ENCODE measurements around the gene DDX19B. TPM values are rescaled to one million over a fixed set of nuclear protein-coding genes. Genes with fewer than 3 reads are reported as not detected.
"Not testable (repeated sequence)": the region's sequence is repeated elsewhere in the genome, so short reads cannot be mapped to it uniquely, and the experiment has no call there.

Gene DDX19B
- polyA plus RNA-seq, 3 donors = 33.0 to 36.4 (median 33.9) TPM

GRCh38 chr16:70267922-70268321 lies 31.1 kb upstream of the DDX19B start:
- DNase-seq (ENCODE audit: extremely low read depth in 1 of 11, low read depth in 9 of 11, low spot score in 4 of 11) = not testable (repeated sequence)

GRCh38 chr16:70269471-70269870 lies 29.5 kb upstream of the DDX19B start:
- DNase-seq (ENCODE audit: extremely low read depth in 1 of 11, low read depth in 9 of 11, low spot score in 4 of 11) = no peak

GRCh38 chr16:70270176-70270575 lies 28.8 kb upstream of the DDX19B start:
- DNase-seq (ENCODE audit: extremely low read depth in 1 of 11, low read depth in 9 of 11, low spot score in 4 of 11) = no peak

DNA sequence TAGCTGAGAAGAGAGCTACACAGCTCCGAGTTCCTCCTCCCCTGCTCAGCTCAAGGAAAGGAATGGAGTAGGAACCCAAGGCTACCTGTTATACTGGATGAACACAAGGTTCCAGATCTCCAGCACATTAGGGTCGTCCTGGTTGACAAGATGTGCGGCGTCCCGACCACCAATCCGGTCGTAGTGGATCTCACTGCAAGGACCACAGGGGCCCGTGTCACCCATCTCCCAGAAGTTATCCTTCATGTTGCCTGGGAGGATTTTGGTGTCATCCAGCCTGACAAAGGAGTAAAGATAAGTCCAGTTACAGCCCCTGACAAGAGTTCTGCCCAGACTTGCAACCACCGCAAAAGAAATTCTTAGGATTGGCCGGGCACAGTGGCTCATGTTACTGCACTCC lies 27.3 kb upstream of the DDX19B start:
- DNase-seq (ENCODE audit: extremely low read depth in 1 of 11, low read depth in 9 of 11, low spot score in 4 of 11) = no peak

GRCh38 chr16:70276392-70276791 lies 22.6 kb upstream of the DDX19B start:
- no peak for DNase-seq (ENCODE audit: extremely low read depth in 1 of 11, low read depth in 9 of 11, low spot score in 4 of 11)

DNA sequence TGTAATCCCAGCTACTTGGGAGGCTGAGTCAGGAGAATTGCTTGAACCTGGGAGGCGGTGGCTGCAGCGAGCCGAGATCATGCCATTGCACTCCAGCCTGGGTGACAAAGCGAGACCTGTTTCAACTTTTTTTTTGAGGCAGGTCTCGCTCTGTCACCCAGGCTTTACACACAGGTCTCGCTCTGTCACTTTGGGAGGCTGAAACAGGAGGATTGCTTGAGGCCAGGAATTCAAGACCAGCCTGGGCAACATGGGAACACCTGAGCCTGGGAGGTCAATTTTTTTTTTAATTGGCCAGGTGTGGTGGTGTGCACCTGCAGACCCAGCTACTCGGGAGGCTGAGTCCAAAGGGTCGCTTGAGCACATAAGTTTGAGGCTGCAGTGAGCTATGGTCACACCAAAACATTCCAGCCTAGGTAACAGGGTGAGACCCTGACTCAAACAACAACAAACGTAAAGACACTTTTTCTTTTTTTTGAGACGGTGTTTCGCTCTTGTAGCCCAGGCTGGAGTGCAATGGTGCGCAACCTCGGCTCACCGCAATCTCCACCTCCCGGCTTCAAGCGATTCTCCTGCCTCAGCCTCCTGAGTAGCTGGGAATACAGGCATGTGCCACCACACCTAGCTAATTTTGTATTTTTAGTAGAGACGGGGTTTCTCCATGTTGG lies 11.5 kb upstream of the DDX19B start:
- DNase-seq (ENCODE audit: extremely low read depth in 1 of 11, low read depth in 9 of 11, low spot score in 4 of 11) = not testable (repeated sequence)

GRCh38 chr16:70289229-70290094 lies 9.5 kb upstream of the DDX19B start, which contains the start of gene AARS1:
Gene AARS1 (minus strand): TSS chr16:70289506. CDS start chr16:70282763, 6,743 bp downstream.
- DNase-seq (ENCODE audit: extremely low read depth in 1 of 11, low read depth in 9 of 11, low spot score in 4 of 11) = peak; percentile 98 to 100 (median 100)

GRCh38 chr16:70290949-70291519 lies 8.0 kb upstream of the DDX19B start:
- DNase-seq (ENCODE audit: extremely low read depth in 1 of 11, low read depth in 9 of 11, low spot score in 4 of 11) = no peak

- not testable (repeated sequence) for DNase-seq (ENCODE audit: extremely low read depth in 1 of 11, low read depth in 9 of 11, low spot score in 4 of 11)
Measured at GRCh38 chr16:70292148-70292547, 6.8 kb upstream of the DDX19B start.

GRCh38 chr16:70294385-70295025 lies 4.5 kb upstream of the DDX19B start:
- DNase-seq (ENCODE audit: extremely low read depth in 1 of 11, low read depth in 9 of 11, low spot score in 4 of 11) = no peak

GRCh38 chr16:70295634-70296033 lies 3.4 kb upstream of the DDX19B start:
- no peak for DNase-seq (ENCODE audit: extremely low read depth in 1 of 11, low read depth in 9 of 11, low spot score in 4 of 11)

- DNase-seq (ENCODE audit: extremely low read depth in 1 of 11, low read depth in 9 of 11, low spot score in 4 of 11) = no peak
Measured at GRCh38 chr16:70301121-70301520, 2.1 kb downstream of the DDX19B start.

DNA sequence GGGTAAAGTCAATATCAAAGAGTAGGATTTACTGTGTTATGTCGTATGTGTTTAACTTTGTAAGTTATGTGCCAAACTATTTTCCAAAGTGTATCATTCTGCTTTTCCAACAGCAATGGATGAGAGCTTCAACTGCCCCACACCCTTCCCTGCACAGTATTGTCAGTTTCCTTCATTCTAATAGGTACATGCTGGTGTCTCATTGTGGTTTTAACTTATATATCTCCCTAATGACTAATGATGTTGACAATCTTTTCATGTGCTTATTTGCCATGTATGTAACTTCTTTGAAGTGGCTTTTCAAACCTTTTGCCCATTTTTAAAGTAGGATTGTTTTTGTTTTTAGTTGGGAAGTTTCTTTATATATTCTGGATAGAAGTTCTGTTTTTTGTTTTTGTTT lies 3.8 kb downstream of the DDX19B start:
- no peak for DNase-seq (ENCODE audit: extremely low read depth in 1 of 11, low read depth in 9 of 11, low spot score in 4 of 11)

- no peak for DNase-seq (ENCODE audit: extremely low read depth in 1 of 11, low read depth in 9 of 11, low spot score in 4 of 11)
Measured at GRCh38 chr16:70304892-70305448, 6.0 kb downstream of the DDX19B start.

GRCh38 chr16:70306880-70307279 lies 7.9 kb downstream of the DDX19B start:
- no peak for DNase-seq (ENCODE audit: extremely low read depth in 1 of 11, low read depth in 9 of 11, low spot score in 4 of 11)

DNA sequence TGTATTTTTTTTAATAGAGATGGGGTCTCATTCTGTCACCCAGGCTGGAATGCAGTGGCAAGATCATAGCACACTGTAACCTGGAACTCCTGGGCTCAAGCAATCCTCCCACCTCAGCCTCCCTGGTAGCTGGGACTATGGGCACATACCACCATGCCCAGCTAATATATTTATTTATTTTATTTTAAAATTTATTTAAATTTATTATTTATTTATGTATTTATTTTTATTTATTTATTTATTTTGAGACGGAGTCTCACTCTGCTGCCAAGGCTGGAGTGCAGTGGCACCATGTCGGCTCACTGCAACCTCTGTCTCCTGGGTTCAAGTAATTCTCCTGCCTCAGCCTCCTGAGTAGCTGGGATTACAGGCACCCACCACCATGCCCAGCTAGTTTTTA lies 8.7 kb downstream of the DDX19B start:
- not testable (repeated sequence) for DNase-seq (ENCODE audit: extremely low read depth in 1 of 11, low read depth in 9 of 11, low spot score in 4 of 11)

DNA sequence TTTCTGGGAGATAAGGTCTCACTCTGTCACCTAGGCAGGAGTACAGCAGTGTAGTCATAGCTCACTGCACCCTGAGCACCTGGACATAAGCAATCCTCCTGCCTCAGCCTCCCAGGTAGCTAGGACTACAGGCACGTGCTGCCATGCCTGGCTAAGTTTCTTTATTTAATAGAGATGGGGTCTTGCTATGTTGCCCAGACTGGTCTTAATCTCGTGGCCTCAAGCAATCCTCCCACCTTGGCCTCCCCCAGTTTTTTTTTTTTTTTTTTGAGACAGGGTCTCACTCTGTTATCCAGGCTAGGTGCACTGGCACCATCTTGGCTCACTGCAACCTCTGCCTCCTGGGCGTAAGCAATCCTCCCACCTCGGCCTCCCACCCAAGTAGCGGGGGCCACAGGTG lies 21.1 kb downstream of the DDX19B start:
- DNase-seq (ENCODE audit: extremely low read depth in 1 of 11, low read depth in 9 of 11, low spot score in 4 of 11) = no peak

GRCh38 chr16:70324998-70325747 lies 26.2 kb downstream of the DDX19B start:
- no peak for DNase-seq (ENCODE audit: extremely low read depth in 1 of 11, low read depth in 9 of 11, low spot score in 4 of 11)

GRCh38 chr16:70331091-70331490 lies 32.1 kb downstream of the DDX19B start:
- no peak for DNase-seq (ENCODE audit: extremely low read depth in 1 of 11, low read depth in 9 of 11, low spot score in 4 of 11)
